HG03159 (cell line): Measurements from ENCODE around the gene PLAAT4.
"Not testable (repeated sequence)": the region's sequence is repeated elsewhere in the genome, so short reads cannot be mapped to it uniquely, and the experiment has no call there.

Experiments
- ATAC-seq: cut with Tn5 transposase; IDR thresholded peaks from one replicate; pipeline ENCODE4 v1.9.1; 2021; ENCODE audit warnings: mild to moderate bottlenecking, moderate library complexity; ENCODE audit not compliant: unreplicated experiment

The PLAAT4 gene

DNA sequence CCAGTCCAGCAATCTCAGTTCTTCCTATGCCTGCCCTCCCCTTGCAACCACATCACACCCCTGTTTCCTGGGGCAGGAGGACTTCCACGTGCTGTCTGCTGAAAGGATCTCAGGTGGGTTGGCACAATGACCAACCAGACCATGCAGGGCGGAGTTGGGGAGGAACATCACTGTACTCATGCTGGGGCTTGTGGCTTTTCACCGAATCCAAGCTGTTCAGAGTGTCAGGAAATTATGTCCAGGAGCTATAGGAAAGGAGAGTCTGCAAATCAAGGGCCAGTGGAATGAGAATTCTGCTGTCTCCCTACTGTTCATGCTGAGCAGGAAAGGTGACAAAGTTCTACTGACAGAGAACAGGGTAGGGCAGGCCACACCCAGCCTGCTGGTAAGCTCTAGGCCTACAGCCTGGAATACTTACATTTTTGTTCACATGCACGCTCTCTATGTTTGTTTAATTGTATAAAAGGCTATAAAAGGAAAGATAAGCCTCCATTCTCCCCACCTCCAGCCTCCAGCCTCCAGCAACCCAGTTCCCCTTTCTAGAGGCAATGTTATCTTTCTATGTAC lies 28.3 kb downstream of the PLAAT4 start:
- no peak for ATAC-seq

DNA sequence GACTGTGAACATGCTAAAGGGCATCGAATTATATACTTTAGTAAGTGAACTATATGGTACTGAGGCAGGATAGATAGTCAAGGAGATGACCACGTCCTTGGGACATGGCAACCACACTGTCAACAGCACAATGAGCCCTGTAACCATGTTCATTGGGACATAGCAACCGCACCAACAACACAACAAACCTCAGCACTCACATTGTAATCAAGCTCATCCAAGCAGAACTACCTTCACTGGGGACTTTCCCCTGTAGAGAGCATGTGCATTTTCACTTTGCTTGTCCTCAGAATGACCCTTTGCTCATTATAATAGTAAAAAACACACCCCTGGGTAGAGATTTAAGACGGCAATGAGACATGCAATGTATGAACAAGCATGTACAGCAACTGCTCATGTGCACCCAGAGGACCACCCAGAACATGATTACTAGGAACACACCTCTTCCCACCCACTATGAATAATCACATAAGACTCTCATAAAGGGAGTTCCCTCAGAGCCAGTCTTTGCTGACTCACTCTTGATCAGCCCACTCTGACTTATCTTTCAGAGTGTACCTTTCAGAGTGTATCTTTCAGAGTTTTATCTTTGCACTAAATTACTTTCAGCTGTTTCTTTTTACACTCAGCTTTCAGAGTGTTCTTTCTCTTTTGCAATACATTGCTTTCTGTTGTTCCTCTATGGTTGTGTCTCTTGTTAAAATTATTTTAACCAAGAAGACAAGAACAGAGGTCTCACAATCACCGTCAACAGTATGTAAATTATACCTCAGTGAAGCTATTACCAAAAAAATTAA lies 30.6 kb downstream of the PLAAT4 start:
- peak; percentile 77 for ATAC-seq

DNA sequence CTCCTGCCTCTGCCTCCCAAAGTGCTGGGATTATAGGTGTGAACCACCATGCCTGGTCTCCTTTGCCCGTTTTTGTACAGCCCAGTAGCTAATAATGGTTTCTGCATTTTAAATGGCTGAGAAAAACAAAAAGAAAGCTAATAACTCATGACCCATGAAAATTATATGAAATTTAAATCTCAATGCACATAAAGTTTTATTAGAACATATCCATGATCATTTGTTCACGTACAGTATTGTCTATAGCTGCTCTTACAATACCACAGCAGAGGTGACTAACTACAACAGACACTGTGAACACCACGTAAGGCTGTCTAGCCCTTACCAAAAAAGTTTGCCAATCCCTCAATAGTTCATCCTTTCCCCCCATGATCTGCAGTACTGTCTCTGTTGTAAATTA lies 33.0 kb downstream of the PLAAT4 start:
- no peak for ATAC-seq

DNA sequence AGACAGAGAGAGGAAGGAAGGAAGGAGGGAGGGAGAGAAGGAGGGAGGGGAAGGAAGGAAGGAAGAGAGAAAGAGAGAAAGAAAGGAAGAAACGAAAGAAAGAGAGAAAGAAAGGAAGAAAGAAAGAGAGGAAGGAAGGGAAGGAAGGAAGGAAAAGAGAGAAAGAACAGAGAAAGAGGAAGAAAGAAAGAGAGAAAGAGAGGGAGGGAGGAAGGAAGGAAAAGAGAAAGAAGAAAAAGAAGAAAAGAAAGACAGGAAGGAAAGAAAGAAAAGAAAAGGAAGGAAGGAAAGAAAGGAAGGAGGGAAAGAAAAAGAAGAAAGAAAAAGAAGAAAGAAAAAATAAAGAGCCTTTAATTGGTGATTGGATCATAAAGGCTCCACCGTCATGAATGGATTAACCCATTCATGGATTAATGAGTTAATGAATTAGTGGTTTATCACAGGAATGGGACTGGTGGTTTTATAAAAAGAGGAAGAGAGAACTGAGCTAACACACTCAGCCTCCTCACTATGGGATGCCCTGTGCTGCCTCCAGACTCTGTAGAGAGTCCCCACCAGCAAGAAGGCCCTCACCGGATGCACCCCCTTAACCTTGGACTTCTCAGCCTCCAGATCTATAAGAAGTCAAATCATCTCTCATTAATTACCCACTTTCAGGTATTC lies 35.5 kb downstream of the PLAAT4 start:
- no peak for ATAC-seq

DNA sequence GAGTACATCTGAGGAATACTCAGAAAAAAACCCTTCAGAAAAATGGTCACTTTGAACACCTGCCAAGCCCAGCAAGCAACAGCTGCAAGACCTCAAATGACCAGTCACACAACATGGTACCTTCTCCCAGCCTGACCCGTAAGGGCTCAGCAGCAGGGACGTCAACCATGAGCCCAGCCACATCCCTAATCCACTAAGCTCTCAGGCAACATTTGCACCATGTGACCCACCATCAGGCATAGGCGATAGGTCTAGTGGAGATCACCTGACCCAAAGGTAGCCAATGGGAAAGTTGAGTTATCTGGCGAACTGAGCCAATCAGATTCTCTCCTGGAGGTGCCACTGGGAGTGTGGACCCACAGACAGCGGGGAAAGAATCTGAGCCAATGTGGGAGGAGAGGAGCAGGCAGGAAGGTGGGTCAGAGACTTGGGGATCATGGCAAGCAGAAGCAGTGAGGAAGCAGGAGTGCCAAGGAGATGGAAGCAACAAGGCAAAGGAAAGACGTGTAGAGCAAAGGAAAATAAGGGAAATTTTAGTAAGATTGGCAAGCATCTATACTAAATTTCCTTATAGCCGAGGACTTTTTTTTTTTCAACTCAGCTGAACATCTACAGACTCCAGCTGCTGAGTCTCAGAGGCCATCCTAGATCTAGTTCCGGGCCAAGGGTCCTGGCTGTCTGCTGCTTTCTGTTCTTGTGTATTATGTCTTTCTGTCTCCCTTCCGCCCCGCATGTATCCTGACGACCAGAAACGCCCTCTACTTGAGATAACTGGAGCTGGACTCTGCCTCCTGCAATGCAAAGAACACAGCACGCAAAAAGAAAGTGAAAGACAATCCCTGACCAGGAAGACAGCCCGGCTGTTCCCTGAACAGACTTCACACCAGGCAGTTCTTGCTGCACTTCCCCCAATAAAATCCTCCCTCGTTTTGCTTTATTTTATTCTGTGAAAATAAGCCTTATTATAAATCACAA lies 37.6 kb downstream of the PLAAT4 start:
- no peak for ATAC-seq

DNA sequence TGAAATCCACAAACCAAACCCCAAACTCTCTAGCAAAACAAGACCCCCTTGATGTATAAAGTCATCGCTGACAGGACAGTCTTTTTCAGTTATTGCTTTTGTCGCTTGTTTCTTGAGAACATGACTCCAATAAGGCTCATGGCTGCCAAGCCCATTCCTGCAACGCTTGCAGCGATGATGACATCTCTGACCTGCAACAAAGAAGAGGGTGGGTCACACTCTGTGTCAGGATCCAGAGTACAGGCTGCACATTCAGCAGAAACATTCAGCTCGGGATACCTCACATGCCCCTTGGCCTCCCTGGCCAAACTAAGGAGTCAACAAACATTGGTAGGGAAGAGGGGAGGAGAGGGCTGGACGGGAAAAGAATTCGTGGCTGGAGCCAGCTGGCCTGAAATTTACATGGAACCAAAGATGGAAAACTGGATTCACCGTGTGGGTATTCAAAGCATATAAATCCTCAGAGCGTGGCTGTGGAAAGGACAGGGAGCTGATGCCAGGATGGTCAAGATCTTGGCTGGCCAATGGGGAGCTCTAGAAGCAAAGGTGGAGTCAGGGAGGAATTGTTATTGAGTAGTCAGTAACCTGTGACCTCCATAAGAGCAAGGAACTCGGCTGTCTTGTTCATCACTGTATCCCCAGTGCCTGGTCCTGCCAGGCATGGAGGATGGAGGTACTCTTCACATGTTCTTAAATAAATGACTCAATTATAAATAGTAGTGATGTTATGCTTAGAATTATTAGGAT lies 38.4 kb downstream of the PLAAT4 start:
- no peak for ATAC-seq

DNA sequence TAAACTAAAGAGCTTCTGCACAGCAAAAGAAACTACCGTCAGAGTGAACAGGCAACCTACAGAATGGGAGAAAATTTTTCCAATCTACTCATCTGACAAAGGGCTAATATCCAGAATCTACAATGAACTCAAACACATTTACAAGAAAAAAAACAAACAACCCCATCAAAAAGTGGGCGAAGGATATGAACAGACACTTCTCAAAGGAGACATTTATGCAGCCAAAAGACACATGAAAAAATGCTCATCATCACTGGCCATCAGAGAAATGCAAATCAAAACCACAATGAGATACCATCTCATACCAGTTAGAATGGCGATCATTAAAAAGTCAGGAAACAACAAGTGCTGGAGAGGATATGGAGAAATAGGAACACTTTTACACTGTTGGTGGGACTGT lies 42.3 kb downstream of the PLAAT4 start:
- not testable (repeated sequence) for ATAC-seq

DNA sequence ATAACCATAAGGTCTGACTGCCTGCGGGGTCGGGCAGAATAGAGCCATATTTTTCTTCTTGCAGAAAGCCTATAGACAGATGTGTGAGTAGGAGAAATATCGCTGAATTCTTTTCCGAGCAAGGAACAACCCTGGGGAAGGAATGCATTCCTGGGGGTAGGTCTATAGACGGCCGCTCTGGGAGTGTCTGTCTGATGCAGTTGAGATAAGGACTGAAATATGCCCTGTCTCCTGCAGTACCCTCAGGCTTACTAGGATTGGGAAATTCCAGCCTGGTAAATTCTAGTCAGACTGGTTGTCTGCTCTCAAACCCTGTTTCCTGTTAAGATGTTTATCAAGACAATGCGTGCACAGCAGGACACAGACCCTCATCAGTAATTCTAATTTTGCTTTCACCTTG lies 44.6 kb downstream of the PLAAT4 start:
- not testable (repeated sequence) for ATAC-seq

DNA sequence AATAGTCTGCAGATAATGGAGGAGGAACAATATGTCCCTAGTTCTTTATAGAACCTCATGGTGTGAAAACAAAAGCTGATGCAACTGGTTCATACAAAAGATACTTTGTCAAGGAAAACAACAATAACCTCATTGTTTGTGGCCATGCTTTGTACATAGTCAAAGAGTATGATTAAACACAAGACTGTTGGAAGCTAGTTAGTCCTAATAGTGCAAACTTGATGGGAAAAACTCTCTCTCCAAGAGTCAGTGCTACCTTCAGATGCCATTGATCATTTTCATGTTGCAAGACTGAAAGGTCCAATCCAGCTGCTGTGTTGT lies 46.7 kb downstream of the PLAAT4 start:
- ATAC-seq = no peak

DNA sequence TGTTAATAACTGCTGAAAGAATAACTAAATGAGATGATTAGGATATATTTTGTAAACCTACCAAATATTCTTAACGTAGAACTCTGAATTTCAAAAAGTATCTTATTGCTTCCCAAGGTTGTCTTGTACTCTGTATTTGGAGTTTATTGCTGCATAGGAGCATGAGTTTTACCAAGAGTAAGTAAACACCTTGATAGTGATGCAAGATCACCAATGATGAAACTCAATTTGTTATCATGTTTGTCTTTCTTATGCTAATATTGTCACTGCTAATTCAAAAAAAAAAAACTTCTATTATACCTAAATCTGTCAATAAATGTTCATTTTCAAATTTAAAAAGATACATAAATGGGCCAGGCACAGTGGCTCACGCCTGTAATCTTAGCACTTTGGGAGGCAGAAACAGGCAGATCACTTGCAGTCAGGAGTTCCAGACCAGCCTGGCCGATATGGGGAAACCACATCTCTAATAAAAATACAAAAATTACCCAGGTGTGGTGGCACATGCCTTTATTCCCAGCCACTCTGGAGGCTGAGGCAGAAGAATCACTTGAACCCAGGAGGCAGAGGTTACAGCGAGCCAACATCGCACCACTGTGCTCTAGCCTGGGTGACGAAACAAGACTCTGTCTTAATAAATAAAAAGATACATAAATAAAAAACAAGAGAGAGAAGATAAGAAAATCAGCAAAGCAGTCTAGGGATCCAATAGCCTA lies 50.0 kb downstream of the PLAAT4 start:
- ATAC-seq = no peak

DNA sequence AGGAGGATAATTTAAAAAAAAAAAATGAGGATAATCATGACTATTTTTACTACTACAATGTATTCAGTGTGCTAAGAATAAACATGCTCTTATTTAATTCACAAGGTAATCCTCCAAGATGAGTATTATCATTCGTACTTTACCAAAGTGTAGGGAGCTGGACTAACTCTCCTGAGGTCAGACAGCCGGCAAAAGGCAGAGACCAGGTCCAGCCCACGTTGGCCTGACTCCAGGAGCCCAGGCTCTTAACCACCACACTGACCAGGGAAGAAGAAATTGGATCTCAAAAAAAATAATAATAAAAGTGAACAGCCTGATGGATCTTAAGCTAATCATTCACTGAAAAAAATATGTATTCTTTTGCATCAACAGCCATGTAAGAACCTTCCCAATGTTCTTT lies 52.4 kb downstream of the PLAAT4 start:
- no peak for ATAC-seq

DNA sequence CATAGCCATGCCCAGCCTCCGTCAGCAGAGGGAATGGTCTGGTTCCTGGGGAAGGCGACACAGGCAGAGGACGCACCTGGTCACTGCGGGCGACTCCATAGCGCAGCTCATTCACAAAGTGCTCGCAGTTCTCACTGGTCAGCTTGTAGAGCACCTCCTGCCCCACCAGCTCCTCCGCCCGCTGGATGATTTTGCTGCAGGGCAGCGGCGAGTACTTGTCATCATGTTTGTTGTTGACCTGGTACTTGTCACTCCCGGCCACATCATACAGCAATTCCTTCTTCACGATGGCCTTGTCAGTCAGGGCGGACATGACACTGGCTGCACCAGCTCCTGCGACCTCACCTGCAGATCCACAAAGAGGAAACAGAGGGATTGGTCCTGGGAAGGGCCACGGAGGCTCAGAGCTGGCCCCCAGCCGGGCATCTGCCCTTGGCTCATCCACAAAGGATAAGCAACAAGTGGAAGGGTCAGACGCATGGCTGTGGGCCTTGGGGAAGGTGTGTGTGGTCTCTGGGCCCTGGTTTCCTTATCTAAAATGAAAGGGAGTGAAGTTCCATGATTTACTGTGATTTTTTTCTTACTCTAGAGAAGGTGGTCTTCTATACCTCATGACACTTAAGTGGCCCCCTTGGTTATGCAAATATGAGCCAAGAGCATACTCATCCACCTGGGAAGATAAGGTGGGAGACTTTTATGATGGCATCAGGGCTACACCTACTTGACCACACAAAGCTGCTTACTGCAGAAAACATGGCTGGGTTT lies 53.6 kb downstream of the PLAAT4 start:
- no peak for ATAC-seq

DNA sequence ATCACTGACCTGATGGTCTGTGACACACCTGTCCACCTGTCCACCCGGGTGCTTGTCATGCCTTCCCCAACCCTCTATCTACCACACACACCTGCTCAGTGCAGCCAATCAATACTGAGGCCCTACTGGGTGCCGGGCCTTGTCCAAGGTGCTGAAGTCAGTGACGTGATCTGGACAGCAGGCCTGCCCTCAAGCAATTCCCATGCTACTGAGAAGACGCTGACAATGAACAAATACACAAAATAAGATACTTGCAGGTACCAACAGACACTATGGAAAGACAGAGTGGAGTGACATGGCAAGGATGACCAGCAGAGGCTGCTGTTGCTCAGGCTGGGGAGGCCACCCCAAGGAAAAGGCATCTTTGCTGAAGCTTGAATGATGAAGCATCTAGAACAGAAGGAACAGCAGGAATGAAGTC lies 56.4 kb downstream of the PLAAT4 start:
- no peak for ATAC-seq

DNA sequence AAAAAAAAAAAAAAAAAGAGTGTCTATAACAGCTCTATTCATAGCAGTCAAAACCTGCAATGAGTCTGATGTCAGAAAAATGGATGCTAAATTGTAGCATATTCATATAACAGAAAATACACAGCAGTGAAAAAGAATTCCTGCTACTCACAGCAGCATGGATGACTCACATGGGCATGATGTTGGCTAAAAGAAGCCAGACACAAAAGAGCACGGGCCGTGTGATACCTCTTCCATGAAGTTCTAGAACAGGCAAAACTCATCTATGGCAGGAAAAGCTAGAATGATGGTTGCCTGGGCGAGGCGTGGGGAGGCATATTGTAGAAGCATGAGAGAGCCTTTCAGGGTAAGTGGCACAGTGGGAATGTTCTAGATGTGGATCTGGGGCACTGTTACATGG lies 58.7 kb downstream of the PLAAT4 start:
- no peak for ATAC-seq
